NCI-H2196 (cell line): ENCODE measurements around the gene HNMT.
"Not testable (repeated sequence)": the region's sequence is repeated elsewhere in the genome, so short reads cannot be mapped to it uniquely, and the experiment has no call there.

Experiments
- DNase-seq: peaks from one replicate; lab custom pipeline; 2025; ENCODE audit not compliant: unreplicated experiment; lab: John Stamatoyannopoulos, UW

HNMT gene

GRCh38 chr2:138037090-138037489, 72.8 kb downstream of the HNMT start:
- DNase-seq = no peak

- DNase-seq = no peak
These were observed 76.3 kb downstream of the HNMT start for GRCh38 chr2:138040616-138041015.

GRCh38 chr2:138042311-138042710, 78.0 kb downstream of the HNMT start:
- DNase-seq = no peak

- DNase-seq = not testable (repeated sequence)
These were observed 79.3 kb downstream of the HNMT start for GRCh38 chr2:138043588-138043987.

- no peak for DNase-seq
These were observed 94.2 kb downstream of the HNMT start for GRCh38 chr2:138058427-138058826.

GRCh38 chr2:138059487-138060300, 95.4 kb downstream of the HNMT start:
- DNase-seq = peak; percentile 12

GRCh38 chr2:138060301-138060635, 96.0 kb downstream of the HNMT start:
- DNase-seq = no peak

GRCh38 chr2:138061961-138062360, 97.7 kb downstream of the HNMT start:
- DNase-seq = no peak

GRCh38 chr2:138063181-138063580, 98.9 kb downstream of the HNMT start:
- DNase-seq = no peak
